Measurements from ENCODE around the gene TSPAN3.

Gene TSPAN3

DNA sequence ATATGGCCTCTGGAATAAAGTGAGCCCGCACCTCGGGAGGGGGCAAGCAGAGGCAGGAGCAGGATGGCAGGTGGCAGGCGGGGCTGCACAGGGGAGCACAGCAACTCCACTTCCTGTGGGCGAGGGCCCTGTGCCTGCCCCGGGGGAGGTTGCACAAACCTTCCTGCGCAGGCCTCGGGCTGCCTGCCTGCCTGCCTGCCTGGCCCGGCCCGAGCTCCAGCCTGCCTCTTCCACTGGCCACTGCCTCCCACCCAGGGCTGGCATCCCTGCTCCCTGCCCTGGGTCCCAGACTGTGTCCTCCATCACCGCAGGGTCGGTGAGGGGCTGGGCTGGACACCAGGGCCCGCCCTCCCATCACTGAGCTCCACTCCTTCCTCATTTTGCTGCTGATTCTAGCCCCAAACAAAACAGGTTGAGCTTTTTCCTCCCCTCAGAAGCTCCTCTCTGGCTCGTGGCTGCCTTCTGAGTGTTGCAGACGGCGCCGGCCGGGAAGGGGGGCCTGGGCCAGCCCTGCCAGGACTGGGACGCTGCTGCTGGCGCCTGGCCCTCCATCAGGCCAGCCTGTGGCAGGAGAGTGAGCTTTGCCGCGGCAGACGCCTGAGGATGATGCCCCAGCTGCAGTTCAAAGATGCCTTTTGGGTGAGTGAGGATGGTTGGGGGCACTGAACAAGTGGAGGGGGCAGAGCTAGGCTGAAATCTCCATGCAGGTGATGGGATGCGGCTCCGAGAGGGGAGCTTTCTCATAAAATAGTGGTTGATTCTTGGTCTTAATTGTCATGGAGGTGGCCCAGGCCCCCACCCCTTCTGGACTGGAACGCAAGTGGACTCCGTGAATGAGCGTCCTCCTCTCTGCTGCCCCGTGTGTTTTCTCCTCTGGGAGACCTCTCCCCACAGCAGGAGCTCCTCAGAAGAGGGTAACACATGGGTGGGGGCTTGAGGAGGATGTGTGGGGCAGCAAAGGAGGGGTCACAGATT is 75.7 kb downstream of the TSPAN3 start, which contains the start of gene PSTPIP1:
Gene PSTPIP1 (plus strand): TSS at position 156 of the 975 bp plus-strand sequence. CDS start 448 bp downstream, at position 604.
- H3K9me3 Mint-ChIP-seq, result no peaks in the 10 kb centered on the region
- peak within 1 kb of the TSS; percentile 94 for H3K4me3 Mint-ChIP-seq
- peak within 1 kb of the TSS; percentile 96 for H3K27ac Mint-ChIP-seq
- peak; percentile 82 for DNase-seq
- H3K36me3 Mint-ChIP-seq (ENCODE audit: low read depth), result peaks cover 51% of the 10 kb centered on the region
- H3K4me1 Mint-ChIP-seq (ENCODE audit: low read depth), result peaks cover 72% of the 10 kb centered on the region
- no peaks in the 10 kb centered on the region for H3K27me3 Mint-ChIP-seq

DNA sequence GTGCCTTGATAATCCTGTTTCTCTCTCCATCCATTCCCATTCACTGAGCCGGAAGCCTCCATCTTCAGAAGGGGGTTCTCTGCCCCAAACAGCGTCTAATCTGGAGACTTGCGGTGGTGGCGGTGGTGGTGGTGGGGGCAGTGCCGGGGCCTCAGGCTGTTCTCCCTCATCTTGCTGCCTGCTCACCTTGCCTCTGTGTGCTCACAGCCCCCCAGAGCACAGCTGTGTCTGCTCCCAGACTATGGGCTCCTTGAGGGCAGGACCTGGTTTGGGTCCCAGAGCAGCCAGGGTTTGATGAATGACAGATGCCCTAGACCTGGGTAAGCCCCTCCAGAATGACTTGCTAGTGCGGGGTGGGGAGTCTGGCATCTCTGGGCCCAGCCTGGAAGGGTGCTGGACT is 76.4 kb downstream of the TSPAN3 start:
- H3K9me3 Mint-ChIP-seq, result no peaks in the 10 kb centered on the region
- H3K4me3 Mint-ChIP-seq, result peak overlapping the region; percentile 94
- H3K36me3 Mint-ChIP-seq (ENCODE audit: low read depth), result peaks cover 43% of the 10 kb centered on the region

DNA sequence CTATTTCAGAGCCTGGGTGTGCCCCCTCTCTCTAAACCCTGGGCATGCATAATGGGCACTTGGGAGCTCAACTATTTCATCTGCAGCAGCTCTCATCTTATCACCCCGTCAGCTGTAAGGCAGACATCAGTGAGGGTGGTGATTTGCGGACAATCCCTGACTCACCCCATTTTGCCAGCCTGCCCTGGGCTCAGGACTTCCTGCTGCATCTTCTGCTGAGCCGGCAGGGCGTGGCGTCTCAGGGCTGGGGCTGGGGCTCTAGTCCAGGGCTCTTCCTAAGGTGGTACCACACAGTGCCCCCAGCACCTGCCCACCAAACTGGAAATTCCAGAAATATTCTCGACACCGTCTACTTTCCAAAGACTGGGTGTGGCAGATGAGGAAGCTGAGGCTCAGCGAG is 76.9 kb downstream of the TSPAN3 start:
- Mint-ChIP-seq H3K27me3 (no peaks in the 10 kb centered on the region), H3K27ac (peak overlapping the region; percentile 96), H3K4me3 (peak overlapping the region; percentile 94), H3K9me3 (no peaks in the 10 kb centered on the region), H3K4me1 (ENCODE audit: low read depth) (peaks cover 68% of the 10 kb centered on the region), H3K36me3 (ENCODE audit: low read depth) (peaks cover 38% of the 10 kb centered on the region)
- DNase-seq, result peak; percentile 70

More for the DNA sequence above, 76.4 kb downstream of the TSPAN3 start:
- DNase-seq, result no peak
- Mint-ChIP-seq H3K27me3 (no peaks in the 10 kb centered on the region), H3K4me1 (ENCODE audit: low read depth) (peaks cover 69% of the 10 kb centered on the region), H3K27ac (peak overlapping the region; percentile 96)

DNA sequence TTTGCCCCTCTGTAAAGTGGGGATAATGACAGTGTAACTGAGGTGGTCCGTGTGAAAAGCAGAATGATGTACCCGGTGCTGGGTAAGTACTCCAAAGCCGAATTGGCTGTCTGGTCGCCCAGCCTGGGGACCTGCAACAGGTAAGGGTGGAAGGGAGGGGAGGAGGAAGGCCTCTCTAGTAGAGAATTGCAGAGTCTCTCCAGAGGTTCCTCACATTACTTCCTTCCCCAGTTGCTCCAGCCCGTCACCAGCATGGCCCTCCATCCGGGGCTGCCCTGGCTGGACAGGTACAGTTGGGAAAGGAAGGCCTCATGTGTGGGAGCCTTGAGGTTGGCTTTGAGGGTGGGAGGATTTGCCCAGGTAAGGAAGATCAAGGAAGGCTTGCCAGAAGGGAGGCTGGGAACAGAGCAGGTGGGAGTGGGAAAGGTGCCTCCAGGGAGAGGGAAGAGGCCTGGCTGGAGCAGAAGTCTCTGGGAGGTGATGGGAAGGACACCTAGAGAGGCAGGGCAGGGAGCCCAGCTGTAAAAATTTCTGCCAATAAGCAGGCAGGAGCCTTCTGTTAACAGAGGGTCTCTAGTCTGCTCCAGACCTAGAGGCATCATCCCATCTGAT is 77.7 kb downstream of the TSPAN3 start:
- peak; percentile 29 for DNase-seq
- Mint-ChIP-seq H3K4me1 (ENCODE audit: low read depth) (peaks cover 68% of the 10 kb centered on the region), H3K36me3 (ENCODE audit: low read depth) (peaks cover 30% of the 10 kb centered on the region), H3K4me3 (peak overlapping the region; percentile 94), H3K27me3 (no peaks in the 10 kb centered on the region), H3K9me3 (no peaks in the 10 kb centered on the region), H3K27ac (peak overlapping the region; percentile 96)

DNA sequence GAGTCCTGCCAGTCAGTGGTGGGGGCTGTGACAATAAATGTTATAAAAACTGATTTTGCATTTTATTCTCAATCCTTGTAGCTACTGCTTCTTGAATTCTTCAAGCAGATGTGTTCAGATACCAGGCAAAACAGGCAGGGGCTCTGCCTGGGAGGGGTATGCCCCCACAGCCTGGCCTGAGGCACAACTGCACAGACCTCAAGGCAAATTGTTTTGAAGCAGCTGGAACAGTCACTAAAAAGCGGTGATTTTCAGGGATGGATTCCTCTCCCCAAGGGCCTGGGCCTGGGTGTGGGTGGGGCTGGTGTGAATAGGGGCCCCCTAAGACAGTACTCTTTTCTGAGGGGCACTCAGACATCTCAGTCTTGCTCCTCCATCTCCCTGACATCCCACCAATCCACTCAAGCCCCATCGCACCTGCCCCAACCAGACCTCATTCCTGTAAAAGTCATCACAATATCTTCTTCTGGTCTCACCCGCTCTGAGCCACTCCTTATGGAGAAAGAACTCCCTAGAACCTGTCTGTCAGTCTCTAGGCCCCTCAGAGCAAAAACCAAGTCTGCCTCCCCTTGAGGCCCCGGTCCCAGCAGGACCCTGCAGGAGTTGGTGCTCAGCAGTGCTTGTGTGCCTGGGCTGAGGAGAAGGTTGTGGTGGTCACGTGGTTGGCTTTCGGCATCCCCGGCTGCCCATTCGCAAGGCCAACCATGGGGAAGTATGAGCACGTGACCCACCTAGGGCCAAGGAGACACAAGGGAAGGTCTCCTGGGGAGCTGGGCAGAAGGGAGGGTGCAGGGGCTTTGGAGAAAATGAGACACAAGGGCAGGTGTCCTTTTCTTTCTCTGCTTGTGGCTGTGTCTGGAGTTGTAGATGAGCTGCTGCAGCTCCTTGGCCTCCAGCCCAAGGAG is 78.9 kb downstream of the TSPAN3 start:
- peak overlapping the region; percentile 96 for H3K27ac Mint-ChIP-seq
- H3K9me3 Mint-ChIP-seq, result no peaks in the 10 kb centered on the region
- H3K4me3 Mint-ChIP-seq, result no peak overlapping the region
- no peaks in the 10 kb centered on the region for H3K27me3 Mint-ChIP-seq
- DNase-seq, result no peak
- H3K36me3 Mint-ChIP-seq (ENCODE audit: low read depth), result peaks cover 18% of the 10 kb centered on the region
- H3K4me1 Mint-ChIP-seq (ENCODE audit: low read depth), result peaks cover 68% of the 10 kb centered on the region

All from activated T-cell treated with anti-CD3 and anti-CD28 coated beads, Interleukin-2, amount 50 U/mL, for 24 hours (primary cell).